Naive thymus-derived CD4-positive, alpha-beta T cell (primary cell): ENCODE measurements around the gene FLAD1. TPM values are rescaled to one million over a fixed set of nuclear protein-coding genes. Genes with fewer than 3 reads are reported as not detected.

Experiments used
- ATAC-seq: fragments of 150-1000 bp; cut with Tn5 transposase; 2 replicates; pipeline ENCODE4 v1.10.0; 2021; ENCODE audit warnings: mild to moderate bottlenecking, moderate library complexity
- CTCF ChIA-PET: fragments of 350-600 bp; sonication (Branson Sonifier 250); formaldehyde crosslinking; loops from one replicate; lab custom pipeline; 2021; ENCODE audit warnings: antibody characterized with exemption; lab: Charles Lee
- POLR2A ChIA-PET: fragments of 350-600 bp; sonication (Branson Sonifier 250); formaldehyde crosslinking; loops from one replicate; lab custom pipeline; 2021; ENCODE audit warnings: antibody characterized with exemption, inconsistent platforms; lab: Charles Lee
- DNase-seq, 9 donors: peaks; one replicate each; pipeline versions ENCODE4 v3.0.0 to v3.0.0-alpha.2; 2020 to 2022; ENCODE audit warnings: mixed read lengths in 1 of 9
- H3K27ac ChIP-seq: one replicate; pipeline ENCODE4 v1.7.0; 2013; ENCODE audit warnings: mild to moderate bottlenecking, low read depth, low read length, moderate library complexity
- H3K27me3 ChIP-seq, 2 donors: one replicate each; pipeline ENCODE4 v1.7.0; 2013; ENCODE audit warnings: low read length in 2 of 2, mild to moderate bottlenecking in 2 of 2, moderate library complexity in 2 of 2; ENCODE audit not compliant: control insufficient read depth in 2 of 2, insufficient read depth in 2 of 2
- H3K36me3 ChIP-seq, 3 experiments: 1 replicate in 2 of 3; 2 replicates in 1 of 3; pipeline ENCODE4 v1.7.0; 2013; ENCODE audit warnings: low read length in 3 of 3, mild to moderate bottlenecking in 3 of 3, moderate library complexity in 1 of 3; ENCODE audit not compliant: insufficient read depth in 3 of 3, control insufficient read depth in 2 of 3
- H3K4me1 ChIP-seq, 2 donors: one replicate each; pipeline ENCODE4 v1.7.0; 2013; ENCODE audit warnings: low read length in 2 of 2, mild to moderate bottlenecking in 2 of 2, moderate library complexity in 1 of 2; ENCODE audit not compliant: control insufficient read depth in 2 of 2, insufficient read depth in 2 of 2
- H3K4me3 ChIP-seq: 2 replicates; pipeline ENCODE4 v1.7.0; 2013; ENCODE audit warnings: mild to moderate bottlenecking, low read length
- H3K9me3 ChIP-seq, 3 experiments: 1 replicate in 2 of 3; 2 replicates in 1 of 3; pipeline ENCODE4 v1.7.0; 2013; ENCODE audit warnings: low read length in 3 of 3; ENCODE audit not compliant: control insufficient read depth in 2 of 3
- H3K27ac Mint-ChIP-seq, 9 donors: one replicate each; pipeline ENCODE4 v1.8.0; 2020 to 2022; ENCODE audit warnings: mixed read lengths in 9 of 9, mild to moderate bottlenecking in 8 of 9, moderate library complexity in 5 of 9, inconsistent platforms in 2 of 9
- H3K27me3 Mint-ChIP-seq, 5 donors: one replicate each; pipeline ENCODE4 v1.8.0; 2021 to 2022; ENCODE audit warnings: mixed read lengths in 5 of 5, mild to moderate bottlenecking in 1 of 5
- H3K36me3 Mint-ChIP-seq, 5 donors: one replicate each; pipeline ENCODE4 v1.8.0; 2020 to 2022; ENCODE audit warnings: mixed read lengths in 5 of 5, mild to moderate bottlenecking in 3 of 5, inconsistent platforms in 1 of 5
- H3K4me1 Mint-ChIP-seq, 7 donors: one replicate each; pipeline ENCODE4 v1.8.0; 2020 to 2022; ENCODE audit warnings: mixed read lengths in 7 of 7, mild to moderate bottlenecking in 3 of 7, inconsistent platforms in 1 of 7
- H3K4me3 Mint-ChIP-seq, 10 donors: one replicate each; pipeline ENCODE4 v1.8.0; 2020 to 2022; ENCODE audit warnings: mild to moderate bottlenecking in 10 of 10, mixed read lengths in 10 of 10, moderate library complexity in 6 of 10, inconsistent platforms in 2 of 10
- H3K9me3 Mint-ChIP-seq, 11 donors: one replicate each; pipeline ENCODE4 v1.8.0; 2020 to 2022; ENCODE audit warnings: mixed read lengths in 11 of 11, mild to moderate bottlenecking in 4 of 11, inconsistent platforms in 1 of 11, moderate library complexity in 1 of 11
- intact Hi-C, 2 donors: fragments of 100-400 bp; cut with micrococcal nuclease; formaldehyde crosslinking; loops; one replicate each; pipeline ENCODE4 v1.15.1; 2023
- polyA plus RNA-seq, 2 donors: library from polyadenylated mRNA; unstranded; fragments of 300-500 nt; fragmentation: Illumina TruSeq; gene quantifications; one replicate each; pipeline ENCODE4 v1.2.3, GENCODE V29; 2021
- total RNA-seq, 6 experiments: library from RNA in 5 of 6; stranded (reverse) in 5 of 6; gene quantifications; 1 replicate in 5 of 6; 2 replicates in 1 of 6; pipeline ENCODE4 v1.2.3 and lab custom pipeline; 2021 to 2026

FLAD1 gene
- total and polyA plus RNA-seq, 7 experiments from 2014 or later: 24.4 to 50.2 (median 45.8) TPM

- H3K9me3 ChIP-seq: no peaks in the 10 kb centered on the region
- peak within 1 kb of the TSS; percentile 95 for H3K4me3 ChIP-seq
- H3K4me1 ChIP-seq: peaks cover 29 to 48% of the 10 kb centered on the region in 2 donors
- peaks cover 26 to 64% (median 52%) of the 10 kb centered on the region in 7 donors for H3K4me1 Mint-ChIP-seq
- intact Hi-C loops: loop anchor here (1.0 to 10.0 kb wide), 16 partner anchors 8 to 1502 kb away; partner anchors contain the start of genes EFNA4 (in 2 of the 2), ATP8B2 (in 1 of the 2), CKS1B (in 1 of the 2) and FLAD1 (in 1 of the 2)
- peak; percentile 12 for ATAC-seq
- CTCF ChIA-PET: interaction anchor here (0.6 to 17.9 kb wide), 2 partner anchors 12 to 18 kb away, joined by 3 to 291 read pairs; no protein-coding TSS in a partner anchor
- H3K36me3 Mint-ChIP-seq: peaks cover 0 to 17% (median 0%) of the 10 kb centered on the region in 5 donors
- POLR2A ChIA-PET: interaction anchor here (0.6 to 18.2 kb wide), 6 partner anchors 13 to 48 kb away, joined by 3 to 270 read pairs (median 11); partner anchors contain the start of genes FLAD1, PBXIP1 and PYGO2
- peaks cover 0 to 8% (median 0%) of the 10 kb centered on the region in 3 experiments for H3K36me3 ChIP-seq
- H3K27ac Mint-ChIP-seq: peak within 1 kb of the TSS; percentile 89 to 99 (median 95)
- no peaks in the 10 kb centered on the region for H3K27me3 ChIP-seq
- peak within 1 kb of the TSS; percentile 88 for H3K27ac ChIP-seq
- H3K9me3 Mint-ChIP-seq: peaks cover 0 to 2% (median 0%) of the 10 kb centered on the region in 11 donors
- DNase-seq: no peak
- H3K27me3 Mint-ChIP-seq: no peaks in the 10 kb centered on the region
- peak within 1 kb of the TSS; percentile 92 to 100 (median 98) for H3K4me3 Mint-ChIP-seq
These were observed 19.5 kb downstream of the FLAD1 start, which contains the start of gene ZBTB7B for GRCh38 chr1:155002464-155003226. Gene ZBTB7B, plus strand, starts transcription at chr1:155002802. Its CDS starts 11,859 bp downstream, at chr1:155014661.

GRCh38 chr1:155003227-155003765 is 20.2 kb downstream of the FLAD1 start:
- CTCF ChIA-PET: interaction anchor here (1.2 to 17.9 kb wide), 2 partner anchors 11 to 30 kb away, joined by 5 to 291 read pairs; no protein-coding TSS in a partner anchor
- H3K27me3 Mint-ChIP-seq: no peaks in the 10 kb centered on the region
- H3K4me3 ChIP-seq: peak overlapping the region; percentile 83

GRCh38 chr1:155003766-155004351 is 20.7 kb downstream of the FLAD1 start:
- ChIA-PET CTCF (interaction anchor here (1.0 to 17.9 kb wide), 3 partner anchors 11 to 30 kb away, joined by 5 to 291 read pairs (median 5); partner anchors contain the start of gene FLAD1), POLR2A (interaction anchor here (0.5 to 18.2 kb wide), 9 partner anchors 10 to 415 kb away, joined by 3 to 270 read pairs (median 4); partner anchors contain the start of genes EFNA4, FLAD1, PBXIP1 and PYGO2)
- Mint-ChIP-seq H3K4me3 (peak overlapping the region; percentile 92 to 99 (median 98)), H3K27me3 (no peaks in the 10 kb centered on the region), H3K9me3 (peaks cover 0 to 2% (median 0%) of the 10 kb centered on the region in 11 donors), H3K4me1 (peaks cover 23 to 58% (median 47%) of the 10 kb centered on the region in 7 donors), H3K36me3 (peaks cover 0 to 20% (median 0%) of the 10 kb centered on the region in 5 donors), H3K27ac (peak overlapping the region; percentile 84 to 98 (median 95))
- peak overlapping the region; percentile 83 for H3K27ac ChIP-seq
- peak overlapping the region; percentile 83 for H3K4me3 ChIP-seq
- H3K36me3 ChIP-seq: peaks cover 0 to 10% (median 0%) of the 10 kb centered on the region in 3 experiments
- H3K9me3 ChIP-seq: no peaks in the 10 kb centered on the region
- no peaks in the 10 kb centered on the region for H3K27me3 ChIP-seq
- no peak for ATAC-seq
- peaks cover 29 to 47% of the 10 kb centered on the region in 2 donors for H3K4me1 ChIP-seq
- no peak for DNase-seq
- intact Hi-C loops: loop anchor here (2.0 to 10.0 kb wide), 4 partner anchors 58 to 1501 kb away; partner anchors contain the start of genes ATP8B2 (in 1 of the 2), EFNA4 (in 1 of the 2), MEF2D (in 1 of the 2) and PMVK (in 1 of the 2)

More at GRCh38 chr1:155003227-155003765, 20.2 kb downstream of the FLAD1 start:
- no peaks in the 10 kb centered on the region for H3K27me3 ChIP-seq
- peak overlapping the region; percentile 84 to 98 (median 95) for H3K27ac Mint-ChIP-seq
- ATAC-seq (no peak), DNase-seq (peak in 1 of 9 donors; percentile 45)
- H3K36me3 ChIP-seq: peaks cover 0 to 8% (median 0%) of the 10 kb centered on the region in 3 experiments
- intact Hi-C loops: loop anchor here (2.0 to 10.0 kb wide), 4 partner anchors 59 to 1502 kb away; partner anchors contain the start of genes ATP8B2 (in 1 of the 2), EFNA4 (in 1 of the 2), MEF2D (in 1 of the 2) and PMVK (in 1 of the 2)
- peaks cover 25 to 64% (median 50%) of the 10 kb centered on the region in 7 donors for H3K4me1 Mint-ChIP-seq
- peaks cover 0 to 2% (median 0%) of the 10 kb centered on the region in 11 donors for H3K9me3 Mint-ChIP-seq
- H3K36me3 Mint-ChIP-seq: peaks cover 0 to 17% (median 0%) of the 10 kb centered on the region in 5 donors
- H3K9me3 ChIP-seq: no peaks in the 10 kb centered on the region
- H3K4me3 Mint-ChIP-seq: peak overlapping the region; percentile 92 to 99 (median 98)
- peak overlapping the region; percentile 83 for H3K27ac ChIP-seq
- POLR2A ChIA-PET: interaction anchor here (0.6 to 18.2 kb wide), 5 partner anchors 12 to 54 kb away, joined by 3 to 270 read pairs (median 5); partner anchors contain the start of genes FLAD1 and PYGO2
- H3K4me1 ChIP-seq: peaks cover 29 to 49% of the 10 kb centered on the region in 2 donors

- CTCF ChIA-PET: interaction anchor here (1.0 to 17.9 kb wide), 3 partner anchors 10 to 31 kb away, joined by 5 to 291 read pairs (median 5); partner anchors contain the start of gene FLAD1
- POLR2A ChIA-PET: interaction anchor here (0.5 to 18.2 kb wide), 9 partner anchors 10 to 415 kb away, joined by 3 to 270 read pairs (median 4); partner anchors contain the start of genes EFNA4, FLAD1, PBXIP1 and PYGO2
- Mint-ChIP-seq H3K9me3 (peaks cover 0 to 2% (median 0%) of the 10 kb centered on the region in 11 donors), H3K36me3 (peaks cover 0 to 23% (median 0%) of the 10 kb centered on the region in 5 donors), H3K27me3 (no peaks in the 10 kb centered on the region), H3K27ac (peak overlapping the region; percentile 79 to 98 (median 88)), H3K4me1 (peaks cover 19 to 56% (median 47%) of the 10 kb centered on the region in 7 donors), H3K4me3 (peak overlapping the region; percentile 85 to 99 (median 96))
- intact Hi-C loops: loop anchor here (5.0 to 10.0 kb wide), 4 partner anchors 58 to 1500 kb away; partner anchors contain the start of genes ATP8B2 (in 1 of the 2), EFNA4 (in 1 of the 2) and MEF2D (in 1 of the 2)
- Histone ChIP-seq H3K4me3 (peak overlapping the region; percentile 83), H3K27me3 (no peaks in the 10 kb centered on the region), H3K4me1 (peaks cover 27 to 44% of the 10 kb centered on the region in 2 donors), H3K27ac (peak overlapping the region; percentile 83), H3K9me3 (no peaks in the 10 kb centered on the region), H3K36me3 (peaks cover 0 to 15% (median 0%) of the 10 kb centered on the region in 3 experiments)
- ATAC-seq (no peak), DNase-seq (no peak)
These were observed 21.4 kb downstream of the FLAD1 start for GRCh38 chr1:155004352-155005075.
